SJSA1 (cell line): ENCODE results near the gene C11orf21. TPM values are rescaled to one million over a fixed set of nuclear protein-coding genes. Genes with fewer than 3 reads are reported as not detected.
"Not testable (repeated sequence)": the region's sequence is repeated elsewhere in the genome, so short reads cannot be mapped to it uniquely, and the experiment has no call there.

ENCODE experiments used
- DNase-seq, 2 experiments: peaks; one replicate each; pipeline ENCODE4 v3.0.0-alpha.2; 2015 to 2020; ENCODE audit warnings: low spot score in 2 of 2, low read depth in 1 of 2
- H3K27ac ChIP-seq: fragments of 250-450 bp; sonication (Bioruptor Pico); 2 replicates; pipeline ENCODE4 v1.5.1; 2020; ENCODE audit warnings: mild to moderate bottlenecking, moderate library complexity
- H3K27me3 ChIP-seq: fragments of 250-450 bp; sonication (Bioruptor Pico); replicated peaks from 2 replicates; pipeline ENCODE4 v1.5.1; 2020; ENCODE audit warnings: mild to moderate bottlenecking, moderate library complexity
- H3K36me3 ChIP-seq: fragments of 250-450 bp; sonication (Bioruptor Pico); 2 replicates; pipeline ENCODE4 v1.5.1; 2020; ENCODE audit warnings: mild to moderate bottlenecking
- H3K4me1 ChIP-seq: fragments of 250-450 bp; sonication (Bioruptor Pico); replicated peaks from 2 replicates; pipeline ENCODE4 v1.6.1; 2021; ENCODE audit warnings: mild to moderate bottlenecking
- H3K4me3 ChIP-seq: fragments of 250-450 bp; sonication (Bioruptor Pico); 2 replicates; pipeline ENCODE4 v1.5.1; 2020; ENCODE audit warnings: mild to moderate bottlenecking
- H3K9me3 ChIP-seq: fragments of 250-450 bp; sonication (Bioruptor Pico); replicated peaks from 2 replicates; pipeline ENCODE4 v1.5.1; 2020; ENCODE audit warnings: mild to moderate bottlenecking
- total RNA-seq: library from RNA; depleted of rRNA; stranded (reverse); fragments of >200 nt; shearing (Covaris generic); gene quantifications from 2 replicates; pipeline ENCODE4 v1.2.3, GENCODE V29; 2014

Gene C11orf21
- total RNA-seq, 1 experiment from 2014 or later = 0.11 TPM

DNA sequence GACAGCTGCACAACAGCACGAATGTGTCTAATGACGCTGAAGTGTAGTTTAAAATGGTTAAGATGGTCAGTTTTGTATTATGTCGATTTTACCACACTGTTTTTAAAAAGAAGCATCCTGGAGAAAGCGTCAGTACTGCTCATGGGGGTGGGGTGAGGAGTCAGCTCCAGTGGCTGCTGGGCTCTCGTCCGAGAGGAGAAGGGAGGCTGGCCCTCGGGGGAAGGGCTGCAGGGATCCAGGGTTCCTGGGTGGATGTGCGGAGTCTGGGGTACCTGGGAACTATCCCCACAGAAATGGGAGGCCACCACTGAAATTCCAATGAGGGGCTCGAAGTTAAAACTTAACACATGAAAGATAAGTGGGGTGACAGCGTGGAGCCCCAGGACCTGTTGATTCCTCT is 11.9 kb downstream of the C11orf21 start:
- H3K4me3 ChIP-seq = no peak overlapping the region
- no peaks in the 10 kb centered on the region for H3K27me3 ChIP-seq
- no peaks in the 10 kb centered on the region for H3K36me3 ChIP-seq
- no peak overlapping the region for H3K27ac ChIP-seq
- H3K4me1 ChIP-seq = peaks cover 9% of the 10 kb centered on the region
- peak in 1 of 2 experiments; percentile 50 for DNase-seq
- no peaks in the 10 kb centered on the region for H3K9me3 ChIP-seq

DNA sequence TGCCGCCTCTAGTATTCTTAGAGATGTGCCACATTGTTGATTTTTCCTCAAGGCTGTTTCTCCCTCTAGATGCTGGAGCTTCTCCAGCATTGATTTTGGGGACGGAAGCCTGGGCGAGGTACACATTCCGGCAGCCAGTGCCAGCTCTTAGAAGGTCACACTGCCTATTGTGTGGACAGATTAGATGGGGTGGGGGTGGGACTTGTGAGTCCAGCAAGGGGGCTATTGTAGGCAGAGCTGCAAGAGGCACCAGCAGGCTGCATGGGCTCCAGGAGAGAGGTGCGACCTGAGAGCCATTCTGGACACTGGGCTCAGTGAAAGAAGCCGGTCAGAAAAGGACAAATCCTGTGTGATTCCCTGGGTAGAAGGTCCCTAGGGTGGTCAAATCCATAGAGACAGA is 12.4 kb downstream of the C11orf21 start:
- Histone ChIP-seq H3K27me3 (no peaks in the 10 kb centered on the region), H3K4me3 (no peak overlapping the region), H3K27ac (no peak overlapping the region), H3K9me3 (no peaks in the 10 kb centered on the region), H3K4me1 (peaks cover 9% of the 10 kb centered on the region), H3K36me3 (no peaks in the 10 kb centered on the region)
- DNase-seq = peak in 1 of 2 experiments; percentile 37

- Histone ChIP-seq H3K36me3 (no peaks in the 10 kb centered on the region), H3K9me3 (0 out of 2 replicates have a peak, but pooled peaks cover 2% of the 10 kb centered on the region), H3K27ac (peak overlapping the region; percentile 11; the same call in 1 of the 2 replicates), H3K27me3 (peaks cover 4% of the 10 kb centered on the region; the same call in 1 of the 2 replicates), H3K4me3 (no peak overlapping the region), H3K4me1 (peaks cover 9% of the 10 kb centered on the region)
- peak; percentile 71 to 84 for DNase-seq
Measured at GRCh38 chr11:2287091-2287490, 14.6 kb downstream of the C11orf21 start.

GRCh38 chr11:2286350-2286749 is 15.4 kb downstream of the C11orf21 start:
- H3K4me3 ChIP-seq, H3K4me1 ChIP-seq, H3K27me3 ChIP-seq, H3K36me3 ChIP-seq, H3K9me3 ChIP-seq, H3K27ac ChIP-seq: not testable (repeated sequence)
- peak in 1 of 2 experiments; percentile 30 for DNase-seq

GRCh38 chr11:2280208-2280607 is 21.5 kb downstream of the C11orf21 start:
- no peaks in the 10 kb centered on the region for H3K36me3 ChIP-seq
- H3K4me1 ChIP-seq = no peaks in the 10 kb centered on the region
- H3K27ac ChIP-seq = no peak overlapping the region
- no peak for DNase-seq
- 0 out of 2 replicates have a peak, but pooled peaks cover 2% of the 10 kb centered on the region for H3K9me3 ChIP-seq
- H3K4me3 ChIP-seq = no peak overlapping the region
- H3K27me3 ChIP-seq = peaks cover 20% of the 10 kb centered on the region

- no peaks in the 10 kb centered on the region for H3K4me1 ChIP-seq
- H3K9me3 ChIP-seq = 0 out of 2 replicates have a peak, but pooled peaks cover under 1% of the 10 kb centered on the region
- no peak overlapping the region for H3K27ac ChIP-seq
- no peak overlapping the region for H3K4me3 ChIP-seq
- peak in 1 of 2 experiments; percentile 37 for DNase-seq
- no peaks in the 10 kb centered on the region for H3K36me3 ChIP-seq
- peaks cover 31% of the 10 kb centered on the region for H3K27me3 ChIP-seq
Measured at GRCh38 chr11:2277933-2278523, 23.7 kb downstream of the C11orf21 start.

DNA sequence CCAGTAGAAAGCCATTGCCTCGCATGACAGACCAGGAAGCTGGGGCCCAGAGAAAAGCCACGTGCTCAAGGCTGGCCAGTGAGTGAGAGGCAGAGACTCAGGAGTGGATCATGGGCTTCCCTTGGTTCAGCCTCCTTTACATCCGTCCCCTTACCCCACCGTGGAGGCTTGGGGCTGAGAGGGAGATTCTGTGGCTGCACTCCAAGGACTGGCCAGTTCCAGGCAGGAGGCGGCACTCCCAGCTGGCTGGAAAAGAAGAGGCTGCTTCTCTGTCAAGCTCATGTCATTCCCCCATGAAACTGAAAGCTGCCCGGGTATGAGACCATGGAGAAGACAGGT is 24.7 kb downstream of the C11orf21 start:
- Histone ChIP-seq H3K4me1 (no peaks in the 10 kb centered on the region), H3K27me3 (peaks cover 38% of the 10 kb centered on the region), H3K4me3 (no peak overlapping the region), H3K9me3 (no peaks in the 10 kb centered on the region), H3K36me3 (no peaks in the 10 kb centered on the region), H3K27ac (no peak overlapping the region)
- DNase-seq = peak in 1 of 2 experiments; percentile 38

- no peak overlapping the region for H3K27ac ChIP-seq
- H3K27me3 ChIP-seq = peaks cover 43% of the 10 kb centered on the region
- no peaks in the 10 kb centered on the region for H3K9me3 ChIP-seq
- peak in 1 of 2 experiments; percentile 43 for DNase-seq
- H3K4me1 ChIP-seq = no peaks in the 10 kb centered on the region
- H3K4me3 ChIP-seq = no peak overlapping the region
- no peaks in the 10 kb centered on the region for H3K36me3 ChIP-seq
Measured at GRCh38 chr11:2276280-2277007, 25.3 kb downstream of the C11orf21 start.

DNA sequence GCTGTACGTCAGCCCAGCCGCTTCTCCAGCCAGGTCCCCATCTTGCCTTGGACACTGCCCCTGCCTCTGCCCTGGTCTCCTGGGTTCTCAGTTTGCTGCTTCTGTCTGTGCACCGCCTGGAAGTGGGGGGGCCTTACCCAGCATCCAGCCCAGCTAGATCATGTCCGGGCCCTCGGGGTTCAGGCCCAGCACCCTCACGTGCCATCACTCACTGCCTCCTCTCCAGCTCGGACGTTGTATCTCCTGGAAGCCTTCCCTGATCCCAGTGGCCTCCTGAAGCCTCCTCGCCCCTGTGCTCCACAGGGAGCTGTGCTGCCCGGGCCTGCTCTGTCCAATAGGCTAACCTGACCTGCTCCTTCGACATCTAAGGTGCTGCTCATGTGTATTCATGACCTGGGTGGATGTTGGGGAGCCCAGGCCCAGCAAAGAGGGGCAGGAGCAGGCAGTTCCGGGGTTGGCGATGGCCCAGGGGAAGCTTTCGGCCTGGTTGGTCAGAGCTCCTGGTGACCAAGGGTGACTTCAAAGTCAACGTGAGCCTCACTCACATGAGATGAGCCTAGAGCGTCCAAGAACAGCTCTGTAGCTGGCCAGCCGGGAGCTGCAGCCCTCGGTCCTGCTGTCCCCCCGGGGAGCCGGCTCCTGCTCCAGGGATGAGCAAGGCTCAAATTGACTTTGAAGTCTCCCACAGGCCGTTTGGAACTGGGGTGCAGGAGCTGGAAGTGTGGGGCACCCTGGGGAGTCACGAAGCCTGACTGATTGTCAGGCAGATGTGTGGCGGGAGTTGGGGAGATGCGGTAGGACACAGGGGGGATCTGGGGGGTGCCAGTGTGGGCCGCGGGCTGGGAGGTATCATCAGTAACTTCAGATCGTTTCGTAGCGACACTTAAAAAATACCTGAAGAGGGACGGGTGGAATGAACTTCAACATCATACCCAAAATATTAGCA is 26.1 kb downstream of the C11orf21 start:
- Histone ChIP-seq H3K27me3 (peaks cover 51% of the 10 kb centered on the region), H3K36me3 (no peaks in the 10 kb centered on the region), H3K4me3 (no peak overlapping the region), H3K27ac (no peak overlapping the region), H3K9me3 (no peaks in the 10 kb centered on the region; the same call in 1 of the 2 replicates), H3K4me1 (no peaks in the 10 kb centered on the region)
- DNase-seq = peak in 1 of 2 experiments; percentile 42

DNA sequence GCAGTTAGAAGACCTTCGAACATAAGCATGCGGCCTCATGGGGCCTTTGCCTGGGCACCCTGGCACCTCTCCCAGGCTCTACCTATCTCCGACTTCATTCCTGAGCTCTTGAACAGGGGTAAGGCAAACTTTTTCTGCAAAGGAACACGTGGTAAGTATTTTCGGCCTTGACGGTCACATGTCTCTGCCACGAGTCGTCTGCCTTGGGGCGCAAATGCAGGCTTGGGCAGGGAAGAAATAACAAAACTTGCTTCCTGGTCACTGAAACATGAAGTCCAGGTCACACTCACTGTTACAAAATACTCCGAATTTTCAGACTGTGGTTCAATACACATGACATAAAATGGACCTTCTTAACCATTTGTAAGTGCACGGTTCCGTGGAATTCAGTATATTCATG is 27.9 kb downstream of the C11orf21 start:
- DNase-seq = peak in 1 of 2 experiments; percentile 26
- no peaks in the 10 kb centered on the region for H3K36me3 ChIP-seq
- peaks cover 66% of the 10 kb centered on the region for H3K27me3 ChIP-seq
- H3K4me3 ChIP-seq = no peak overlapping the region
- H3K27ac ChIP-seq = no peak overlapping the region
- peaks cover 7% of the 10 kb centered on the region for H3K9me3 ChIP-seq
- H3K4me1 ChIP-seq = peaks cover 12% of the 10 kb centered on the region

- Histone ChIP-seq H3K4me3 (no peak overlapping the region), H3K27me3 (peaks cover 70% of the 10 kb centered on the region), H3K27ac (no peak overlapping the region), H3K4me1 (peaks cover 12% of the 10 kb centered on the region), H3K9me3 (peaks cover 7% of the 10 kb centered on the region), H3K36me3 (no peaks in the 10 kb centered on the region)
- DNase-seq = peak in 1 of 2 experiments; percentile 33
Measured at GRCh38 chr11:2273311-2273710, 28.4 kb downstream of the C11orf21 start.

DNA sequence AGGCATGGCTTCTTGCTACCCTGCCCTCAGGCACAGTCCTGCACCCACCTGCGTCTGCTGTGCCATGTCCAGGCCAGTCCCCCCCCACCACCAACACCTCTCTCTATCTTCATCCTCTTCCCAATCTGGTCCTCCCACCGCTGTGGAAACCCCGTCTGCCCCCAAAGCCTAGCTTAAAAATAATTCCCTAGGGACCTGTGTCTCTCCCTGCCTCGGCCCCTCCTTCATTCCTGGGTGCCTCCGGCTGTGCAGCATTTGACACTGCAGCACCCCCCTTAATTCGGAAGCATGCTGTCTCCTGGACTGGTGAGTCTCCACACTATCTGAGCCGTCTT is 28.8 kb downstream of the C11orf21 start:
- Histone ChIP-seq H3K4me1 (peaks cover 12% of the 10 kb centered on the region), H3K36me3 (no peaks in the 10 kb centered on the region), H3K9me3 (peaks cover 7% of the 10 kb centered on the region), H3K4me3 (no peak overlapping the region), H3K27ac (no peak overlapping the region), H3K27me3 (peaks cover 74% of the 10 kb centered on the region)
- peak in 1 of 2 experiments; percentile 44 for DNase-seq

GRCh38 chr11:2272228-2272945 is 29.3 kb downstream of the C11orf21 start:
- Histone ChIP-seq H3K36me3 (no peaks in the 10 kb centered on the region), H3K4me3 (no peak overlapping the region), H3K4me1 (peaks cover 12% of the 10 kb centered on the region), H3K9me3 (peaks cover 7% of the 10 kb centered on the region), H3K27me3 (peaks cover 74% of the 10 kb centered on the region), H3K27ac (no peak overlapping the region)
- DNase-seq = no peak
